ENCODE measurements around the gene CLTCL1. TPM values are rescaled to one million over a fixed set of nuclear protein-coding genes. Genes with fewer than 3 reads are reported as not detected.
"Not testable (repeated sequence)": the region's sequence is repeated elsewhere in the genome, so short reads cannot be mapped to it uniquely, and the experiment has no call there.

The CLTCL1 gene
- polyA plus RNA-seq, 4 donors = 3.3 to 5.9 (median 4.8) TPM

DNA sequence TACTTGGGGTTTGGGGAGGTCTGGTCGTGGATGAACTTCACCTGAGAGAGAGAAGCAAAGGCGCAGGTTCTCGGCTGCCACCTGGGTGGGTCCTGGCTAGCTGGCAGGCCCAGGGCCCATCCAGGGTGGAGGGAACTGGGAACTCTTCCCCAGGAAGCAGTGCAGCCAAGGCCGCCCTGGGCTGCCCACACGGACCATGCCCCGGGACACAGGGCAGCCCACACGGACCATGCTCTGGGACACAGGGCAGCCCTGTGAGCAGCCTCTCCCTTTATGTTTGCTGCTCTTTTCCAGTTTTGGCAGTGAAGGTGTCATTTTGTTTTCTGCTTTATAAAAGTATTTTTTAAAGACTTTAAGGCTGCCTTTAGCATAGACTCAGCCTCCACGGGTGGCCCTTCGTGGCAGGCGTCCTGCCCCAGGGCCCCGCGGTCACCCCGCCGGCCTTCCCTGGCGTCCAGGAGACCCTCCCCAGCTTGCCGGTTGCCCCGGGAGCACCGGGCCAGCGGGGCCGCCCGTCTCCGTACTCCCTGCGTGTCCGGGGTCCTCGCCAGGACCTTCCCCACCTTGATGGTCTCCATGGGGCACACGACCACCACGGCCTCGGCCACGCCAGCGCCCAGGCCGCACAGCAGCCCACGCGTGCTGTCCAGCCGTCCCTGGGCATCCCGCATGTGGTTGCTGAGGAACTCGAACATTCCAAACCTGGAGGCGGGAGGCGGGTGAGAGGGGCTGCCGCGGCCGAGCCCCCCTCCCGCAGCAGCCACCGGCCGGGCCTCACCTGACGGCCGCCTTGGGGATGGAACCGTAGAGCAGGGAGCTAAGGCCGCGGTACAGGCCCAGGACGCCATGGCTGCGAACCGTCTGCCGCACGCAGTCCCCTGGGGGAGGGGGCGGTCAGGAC, 114.1 kb downstream of the CLTCL1 start:
- DNase-seq (ENCODE audit: low read depth in 4 of 4, low spot score in 3 of 4) = no peak

DNA sequence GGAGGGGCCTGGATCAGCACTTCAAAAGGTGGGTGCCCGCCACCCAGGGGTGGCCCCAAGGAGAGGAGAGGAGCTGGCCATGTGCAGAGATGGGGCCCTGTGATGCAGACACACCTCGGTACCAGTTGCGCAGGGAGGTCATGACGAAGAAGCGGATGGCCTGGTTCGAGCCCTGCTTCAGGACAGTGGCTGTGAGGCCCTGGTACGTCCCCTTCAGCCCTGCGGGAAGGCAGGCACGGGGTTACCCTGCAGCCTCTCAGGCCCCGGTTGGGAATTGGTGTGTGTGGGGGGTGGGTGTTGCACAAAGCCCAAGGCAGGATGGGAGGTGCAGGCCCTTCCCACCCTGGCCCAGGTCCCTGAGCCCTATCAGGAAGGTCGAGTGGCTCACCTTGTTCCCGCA, 114.8 kb downstream of the CLTCL1 start:
- no peak for DNase-seq (ENCODE audit: low read depth in 4 of 4, low spot score in 3 of 4)

DNA sequence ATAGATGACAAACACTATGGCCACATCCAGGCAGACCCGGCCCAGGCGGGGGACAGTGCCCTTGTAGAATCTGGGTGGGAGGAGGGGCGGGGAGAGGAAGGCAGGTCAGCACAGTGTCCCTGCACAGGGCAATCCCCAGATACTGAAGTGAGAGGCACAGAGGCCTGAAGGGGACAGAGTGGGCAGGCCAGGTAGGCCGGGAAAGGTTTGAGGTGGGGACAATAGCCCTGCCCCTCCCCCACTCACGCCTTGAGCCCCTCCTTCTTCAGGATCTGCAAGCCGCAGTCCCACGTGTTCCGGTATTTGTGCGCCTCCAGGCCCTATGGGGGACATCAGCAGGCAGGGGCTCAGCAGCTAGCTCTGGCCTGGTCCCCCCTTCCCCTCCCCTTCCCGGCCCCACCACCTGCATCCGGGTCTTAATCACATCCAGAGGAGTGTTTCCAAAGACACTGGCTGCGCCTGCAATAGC, 115.3 kb downstream of the CLTCL1 start:
- no peak for DNase-seq (ENCODE audit: low read depth in 4 of 4, low spot score in 3 of 4)

DNA sequence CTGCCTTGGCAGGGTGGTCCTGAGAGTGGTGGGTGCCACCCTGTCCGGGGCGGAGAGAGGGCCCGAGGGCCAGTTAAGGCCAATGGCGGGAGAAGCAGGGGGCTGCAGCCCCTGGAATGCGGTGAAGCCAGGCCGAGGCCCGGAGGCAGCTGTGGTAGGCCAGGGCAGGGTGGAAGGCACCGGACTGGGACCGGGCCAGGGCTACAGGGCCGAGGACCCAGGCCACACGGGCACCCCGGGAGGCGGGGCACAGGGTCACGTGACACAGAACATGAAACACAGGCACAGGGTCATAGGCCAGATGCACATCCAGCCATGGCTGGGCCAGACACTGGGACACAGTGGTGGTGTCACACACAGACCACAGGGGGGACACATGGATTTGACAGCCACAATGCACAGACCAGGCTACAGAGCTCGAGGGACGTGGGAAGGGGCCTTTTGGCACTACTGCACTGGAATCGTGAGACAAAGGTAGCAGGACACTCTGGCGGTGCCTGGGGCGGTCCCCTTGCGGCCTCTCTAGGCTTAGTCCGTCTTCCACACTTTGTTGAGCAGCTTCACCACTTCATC, 115.8 kb downstream of the CLTCL1 start:
- no peak for DNase-seq (ENCODE audit: low read depth in 4 of 4, low spot score in 3 of 4)

DNA sequence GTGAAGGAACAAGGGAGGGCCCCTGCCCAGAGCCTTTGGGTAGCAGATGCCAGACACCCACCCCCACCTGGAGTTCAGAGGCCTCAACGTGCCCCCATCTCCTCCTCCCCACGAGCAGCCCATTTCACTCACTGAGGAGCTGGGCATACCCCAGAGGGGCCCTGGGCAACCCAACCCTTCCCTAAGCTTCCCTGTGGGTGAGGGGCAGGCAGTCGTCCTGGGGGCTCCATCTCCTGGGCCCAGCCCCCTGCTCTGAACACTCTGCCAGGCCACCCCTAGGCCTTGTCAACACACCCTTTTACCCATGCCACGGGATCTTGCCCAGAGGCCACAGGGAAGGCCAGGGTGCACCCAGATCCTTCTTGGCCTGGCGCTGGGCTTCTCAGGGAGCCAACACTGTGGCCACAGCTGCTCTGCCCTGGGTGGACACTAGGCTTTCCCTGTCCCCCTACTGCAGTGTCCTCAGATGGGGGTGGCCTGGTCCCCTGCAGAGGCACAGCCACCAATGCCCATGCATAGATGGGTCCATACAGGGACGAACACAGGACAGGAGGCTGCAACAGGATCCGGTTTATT, 116.4 kb downstream of the CLTCL1 start:
- no peak for DNase-seq (ENCODE audit: low read depth in 4 of 4, low spot score in 3 of 4)

DNA sequence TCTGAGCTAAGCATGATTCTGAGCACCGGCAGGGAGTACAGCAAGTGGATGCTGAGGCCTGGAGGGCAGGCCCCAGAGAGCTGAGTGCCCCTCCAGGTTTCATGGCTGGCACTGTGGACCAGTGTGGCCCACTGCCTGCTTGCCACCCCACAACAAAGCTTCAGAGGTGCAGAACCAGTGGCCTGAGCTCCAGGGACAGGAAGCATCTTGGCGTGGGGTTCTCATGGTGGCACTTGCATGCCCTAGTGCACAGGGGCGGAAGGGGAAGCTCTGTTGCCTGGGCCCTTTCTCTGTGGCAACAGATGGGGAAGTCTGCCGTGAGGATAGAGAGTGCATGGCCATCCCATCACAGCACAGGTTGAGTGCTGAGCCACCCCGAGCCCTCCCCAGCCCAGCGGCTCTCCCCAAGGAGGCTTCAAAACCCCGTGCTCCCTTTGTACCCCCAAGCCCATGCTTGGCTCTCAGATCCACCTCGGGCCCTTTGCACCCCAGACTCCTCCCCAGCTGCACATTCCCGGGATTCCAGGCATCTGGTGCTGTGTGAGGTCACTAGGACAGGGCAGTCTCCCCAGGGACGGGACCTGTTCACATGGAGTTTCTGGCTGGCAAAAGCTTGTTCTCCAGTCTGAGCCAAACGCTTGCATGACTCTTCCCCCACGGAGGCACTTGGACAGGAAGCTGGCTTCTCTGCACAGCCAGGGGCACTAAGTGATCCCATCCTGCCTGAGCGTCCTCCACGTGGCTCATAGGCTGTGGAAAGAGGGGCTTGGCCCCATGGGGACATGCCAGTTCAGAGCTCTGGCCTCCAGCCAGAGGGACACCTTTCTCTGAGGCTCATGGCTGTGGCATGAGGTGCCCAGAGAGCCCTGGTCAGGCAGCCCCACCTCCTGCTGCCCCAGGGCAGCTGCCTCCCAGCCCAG, 117.2 kb downstream of the CLTCL1 start:
- no peak for DNase-seq (ENCODE audit: low read depth in 4 of 4, low spot score in 3 of 4)

DNA sequence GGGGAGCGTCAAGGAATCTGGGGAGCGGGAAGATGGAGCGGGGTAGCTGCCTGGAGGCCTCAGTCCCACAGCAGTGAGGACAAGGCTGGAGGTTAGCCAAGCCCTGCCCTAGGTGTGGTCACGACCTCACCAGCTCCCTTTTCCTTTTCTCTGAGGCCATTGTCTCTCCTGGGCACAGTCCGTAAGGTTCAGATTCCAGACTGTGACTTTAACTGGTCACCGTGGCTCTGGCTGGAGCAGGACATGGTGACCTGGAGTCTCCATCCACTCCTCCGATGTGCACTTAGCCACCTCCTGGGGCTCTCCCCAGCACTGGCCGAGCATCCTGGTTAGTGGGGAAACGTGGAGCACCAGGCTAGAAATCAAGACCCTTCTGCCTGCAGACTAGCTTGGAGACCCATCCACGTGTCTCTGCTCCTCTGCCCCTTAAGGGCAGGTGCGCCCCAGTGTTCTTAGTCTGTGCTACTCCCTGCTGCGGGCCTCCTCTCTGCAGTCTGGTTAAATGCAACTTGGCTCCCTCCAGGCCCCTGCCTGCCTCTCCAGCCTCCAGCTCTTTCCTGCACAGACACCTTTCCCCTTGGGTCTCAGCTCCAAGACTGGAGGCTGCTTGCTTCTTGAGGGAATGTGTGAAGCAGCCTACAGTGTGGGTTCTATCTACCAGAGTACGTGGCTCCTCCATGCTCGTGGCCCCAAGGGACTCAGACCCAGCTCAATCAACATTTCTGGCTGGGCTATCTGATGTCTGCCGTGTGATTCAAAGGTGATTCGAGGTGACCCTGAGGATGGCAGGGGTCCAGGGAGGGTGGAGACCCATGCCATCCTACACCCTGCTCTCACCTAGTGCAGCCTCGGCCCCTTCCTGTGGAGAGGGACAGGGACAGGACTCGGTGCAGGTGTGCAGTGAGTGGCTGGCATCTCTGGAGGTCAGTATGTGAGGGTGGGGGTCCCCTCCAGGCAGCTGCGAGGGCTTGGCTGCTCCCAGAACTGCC, 118.2 kb downstream of the CLTCL1 start:
- no peak for DNase-seq (ENCODE audit: low read depth in 4 of 4, low spot score in 3 of 4)

DNA sequence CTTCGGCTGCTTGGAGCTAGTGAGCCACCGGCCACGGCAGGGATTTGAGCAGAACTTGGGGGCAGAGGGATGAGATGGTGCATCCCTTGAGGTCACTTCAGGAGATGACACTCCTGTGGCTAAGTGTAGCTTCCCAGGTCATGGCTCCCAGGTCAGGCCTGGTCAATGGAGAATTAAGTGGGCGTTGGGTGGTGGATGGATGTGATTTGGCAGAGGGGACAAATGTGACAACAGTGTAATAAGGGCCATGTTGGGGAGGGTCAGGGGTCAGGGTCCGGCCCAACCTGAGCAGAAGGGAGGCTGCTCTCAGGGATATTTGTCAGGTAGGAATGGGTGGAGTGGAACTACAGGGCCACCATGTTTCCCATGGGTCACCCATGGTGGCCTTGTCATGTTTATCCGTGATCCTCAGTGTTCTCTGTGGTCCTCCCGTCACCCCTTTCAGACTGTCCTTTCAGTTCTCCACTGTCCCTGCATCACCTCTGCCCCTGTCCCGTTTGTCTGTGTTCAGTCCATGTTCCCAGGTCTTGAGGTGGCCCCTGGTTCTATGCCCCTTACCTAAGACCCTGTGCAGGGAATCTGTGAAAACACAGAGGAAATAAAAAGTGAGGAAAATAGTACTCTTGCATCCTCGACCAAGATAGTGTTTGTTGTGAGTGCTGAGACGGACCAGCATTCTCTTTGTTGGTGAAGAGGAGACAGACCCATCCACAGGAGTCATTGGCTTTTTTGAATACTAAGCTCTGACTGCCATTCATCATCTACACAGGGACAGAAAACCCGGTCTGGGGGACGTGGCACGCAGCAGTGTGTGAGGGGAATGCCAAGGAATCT, 119.1 kb downstream of the CLTCL1 start:
- DNase-seq (ENCODE audit: low read depth in 4 of 4, low spot score in 3 of 4) = no peak

DNA sequence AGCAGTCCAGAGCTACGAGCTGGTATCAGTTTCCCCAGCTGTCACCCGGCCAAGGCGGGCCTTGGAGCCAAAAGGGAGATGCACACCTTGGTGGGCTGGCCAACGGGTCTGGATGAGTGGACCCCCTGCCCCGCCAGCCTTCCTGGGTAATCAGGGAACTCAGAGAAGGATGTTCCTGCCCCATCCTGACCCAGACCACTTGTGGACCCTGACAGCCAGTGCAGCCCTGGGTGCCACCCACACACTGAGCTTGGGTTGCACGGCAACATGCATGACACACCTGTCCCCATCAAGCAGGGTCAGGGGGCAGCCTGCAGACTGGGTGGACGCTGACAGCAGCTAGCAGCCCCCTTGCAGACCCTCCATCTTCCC, 121.6 kb downstream of the CLTCL1 start:
- DNase-seq (ENCODE audit: low read depth in 4 of 4, low spot score in 3 of 4) = no peak

DNA sequence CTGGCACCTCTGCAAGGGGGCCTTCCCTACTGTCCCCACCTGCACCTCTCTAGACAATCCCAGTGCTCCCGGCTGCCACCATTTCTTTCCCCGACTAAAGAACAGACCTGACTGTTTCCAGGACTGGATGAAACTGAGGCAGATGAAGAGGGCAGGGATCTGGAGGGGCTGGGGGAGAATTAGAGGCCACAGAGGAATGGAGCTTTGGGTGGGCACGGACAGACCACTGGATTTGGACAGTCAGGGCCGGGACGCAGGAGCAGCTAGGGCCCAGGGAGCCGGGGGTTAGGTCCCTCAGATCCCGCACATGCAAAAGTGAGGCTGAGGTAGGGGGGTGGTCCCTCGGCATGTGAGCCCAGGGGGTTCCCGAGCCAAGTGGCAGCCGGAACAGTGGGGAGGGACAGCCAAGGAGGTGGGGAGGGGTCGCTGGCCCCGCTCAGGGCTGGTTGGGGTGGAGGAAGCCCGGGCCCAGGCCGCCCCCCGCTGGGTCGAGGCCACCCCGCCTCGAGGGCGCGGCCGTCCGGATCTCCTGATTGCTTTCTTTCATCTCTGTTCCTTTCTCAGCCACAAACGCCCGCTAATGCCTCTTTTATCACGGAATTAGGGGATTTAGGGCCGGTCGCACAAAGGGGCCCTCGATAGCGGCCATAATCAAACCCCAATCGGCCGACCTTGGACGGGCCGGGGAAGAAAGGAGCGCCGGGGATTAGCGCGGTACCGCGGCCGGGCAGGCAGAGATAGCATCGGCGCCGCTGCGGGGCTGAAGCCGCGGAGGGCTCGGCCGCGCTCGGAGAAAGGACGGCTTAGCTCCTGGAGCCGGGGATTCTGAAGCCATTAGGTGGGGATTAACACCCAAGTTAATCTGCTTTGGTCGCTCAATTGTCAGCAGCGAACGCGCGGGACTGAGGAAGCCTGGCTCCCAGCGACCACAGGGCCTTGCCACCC, 122.2 kb downstream of the CLTCL1 start:
- DNase-seq (ENCODE audit: low read depth in 4 of 4, low spot score in 3 of 4) = no peak

DNA sequence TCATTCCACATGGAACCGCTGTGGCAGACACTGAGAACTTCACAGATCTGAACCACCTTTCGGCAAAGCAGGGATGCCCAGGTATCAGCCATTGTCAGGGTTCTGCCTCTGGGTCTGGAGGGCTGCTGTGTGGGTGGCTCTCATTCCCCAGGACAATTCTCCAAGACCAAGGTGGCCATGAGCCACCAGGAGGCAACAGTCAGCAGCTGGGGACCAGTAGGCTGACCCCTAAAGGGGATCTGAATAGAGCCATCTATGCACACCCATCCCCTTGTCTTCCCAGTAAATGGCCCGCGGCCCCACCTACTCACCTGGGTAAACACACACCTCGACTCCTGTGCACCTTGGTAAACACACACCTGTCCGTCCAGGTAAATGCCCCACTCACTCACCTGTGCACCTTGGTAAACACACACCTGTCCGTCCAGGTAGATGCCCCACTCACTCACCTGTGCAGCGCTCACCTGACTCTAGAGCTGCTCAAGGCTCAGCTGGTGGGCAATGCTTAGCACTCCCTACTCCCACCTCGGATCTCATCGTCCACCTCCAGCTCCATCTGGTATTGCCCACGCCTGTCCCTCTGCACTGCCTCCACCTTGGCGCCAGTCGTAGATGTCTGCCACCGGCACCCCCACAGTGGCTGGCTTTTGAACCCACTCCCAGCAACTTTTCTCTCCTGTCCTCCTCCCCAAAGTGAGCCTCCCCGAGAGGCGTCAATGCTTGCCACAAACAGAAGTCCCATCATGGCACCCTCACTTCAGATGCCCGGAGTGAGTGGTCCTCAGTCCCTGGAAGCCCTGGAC, 123.2 kb downstream of the CLTCL1 start:
- no peak for DNase-seq (ENCODE audit: low read depth in 4 of 4, low spot score in 3 of 4)

DNA sequence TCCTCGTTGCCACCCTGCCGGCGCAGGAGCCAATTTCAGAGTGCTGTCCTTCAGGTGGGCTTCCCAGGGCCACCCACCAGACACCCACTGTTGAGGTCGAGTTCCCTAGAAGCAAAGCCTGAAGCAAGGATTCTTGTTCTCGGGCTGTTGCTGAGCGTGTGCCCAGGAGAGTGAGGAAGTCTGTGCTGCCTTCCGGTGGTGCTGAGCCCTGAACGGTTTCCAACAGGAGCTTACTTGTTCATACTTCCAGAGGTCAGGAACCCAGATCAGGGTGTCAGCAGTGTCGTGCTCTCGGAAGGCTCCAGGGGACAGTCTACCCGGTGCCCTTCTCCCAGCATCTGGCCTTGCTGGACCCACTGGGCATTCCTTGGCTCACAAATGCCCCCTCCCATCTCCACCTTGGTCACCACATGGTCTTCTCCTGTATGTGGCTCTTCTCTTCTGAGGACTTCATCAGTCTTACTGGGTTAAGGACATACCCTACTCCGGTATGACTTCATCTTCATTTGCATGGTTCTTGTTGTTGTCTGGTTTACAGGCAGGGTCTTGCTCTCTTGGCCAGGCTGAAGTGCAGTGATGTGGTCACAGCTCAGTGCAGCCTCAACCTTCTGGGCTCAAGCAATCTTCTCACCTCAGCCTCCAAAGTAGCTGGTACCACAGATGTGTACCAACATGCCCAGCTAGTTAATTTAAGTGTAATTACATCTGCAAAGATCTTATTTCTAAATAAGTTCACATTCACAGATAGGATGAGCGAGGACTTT, 124.2 kb downstream of the CLTCL1 start:
- no peak for DNase-seq (ENCODE audit: low read depth in 4 of 4, low spot score in 3 of 4)

DNA sequence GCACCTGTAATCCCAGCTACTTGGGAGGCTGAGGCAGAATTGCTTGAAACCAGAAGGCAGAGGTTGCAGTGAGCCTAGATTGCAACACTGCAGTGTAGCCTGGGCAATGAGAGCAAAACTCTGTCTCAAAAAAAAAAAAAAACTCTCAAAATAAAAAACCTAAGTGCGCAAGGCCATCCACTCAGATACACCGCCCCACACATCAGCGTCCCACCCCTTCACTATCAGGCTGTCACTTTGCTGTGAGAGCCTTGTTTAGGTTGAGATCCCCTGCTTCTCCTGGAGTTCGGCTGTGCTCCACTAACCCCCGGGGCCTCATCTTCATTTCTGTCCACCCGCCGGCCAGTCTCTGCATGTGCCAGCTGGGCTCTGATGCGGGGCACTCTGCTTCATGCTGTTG, 125.1 kb downstream of the CLTCL1 start:
- DNase-seq (ENCODE audit: low read depth in 4 of 4, low spot score in 3 of 4) = no peak

DNA sequence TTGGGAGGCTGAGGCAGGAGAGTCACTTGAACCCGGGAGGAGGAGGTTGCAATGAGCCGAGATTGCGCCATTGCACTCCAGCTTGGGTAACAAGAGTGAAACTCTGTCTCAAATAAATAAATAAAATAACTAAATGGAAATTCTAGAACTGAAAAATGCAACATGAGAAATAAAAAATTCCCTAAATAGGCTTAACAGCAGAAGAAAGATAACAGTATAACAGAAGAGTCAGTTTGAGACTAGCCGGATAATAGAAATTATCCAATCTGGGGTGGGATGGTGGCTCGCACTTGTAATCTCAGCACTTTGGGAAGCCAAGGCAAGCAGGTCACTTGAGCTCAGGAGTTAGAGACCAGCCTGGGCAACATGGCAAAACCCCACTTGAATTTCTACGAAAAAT, 127.1 kb downstream of the CLTCL1 start:
- no peak for DNase-seq (ENCODE audit: low read depth in 4 of 4, low spot score in 3 of 4)

DNA sequence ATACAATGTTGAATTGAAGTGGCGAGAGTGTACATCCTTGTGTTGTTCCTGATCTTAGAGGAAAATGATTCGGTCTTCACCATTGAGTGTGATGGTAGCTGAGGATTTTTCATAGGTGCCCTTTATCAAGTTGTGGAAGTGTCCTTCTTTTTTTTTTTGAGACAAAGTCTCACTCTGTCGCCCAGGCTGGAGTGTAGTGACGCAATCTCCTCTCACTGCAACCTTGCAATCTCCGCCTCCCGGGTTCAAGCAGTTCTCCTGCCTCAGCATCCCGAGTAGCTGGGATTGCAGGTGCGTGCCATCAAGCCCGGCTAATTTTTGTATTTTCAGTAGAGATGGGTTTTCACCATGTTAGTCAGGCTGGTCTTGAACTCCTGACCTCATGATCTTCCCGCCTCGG, 132.9 kb downstream of the CLTCL1 start:
- DNase-seq (ENCODE audit: low read depth in 4 of 4, low spot score in 3 of 4) = not testable (repeated sequence)

DNA sequence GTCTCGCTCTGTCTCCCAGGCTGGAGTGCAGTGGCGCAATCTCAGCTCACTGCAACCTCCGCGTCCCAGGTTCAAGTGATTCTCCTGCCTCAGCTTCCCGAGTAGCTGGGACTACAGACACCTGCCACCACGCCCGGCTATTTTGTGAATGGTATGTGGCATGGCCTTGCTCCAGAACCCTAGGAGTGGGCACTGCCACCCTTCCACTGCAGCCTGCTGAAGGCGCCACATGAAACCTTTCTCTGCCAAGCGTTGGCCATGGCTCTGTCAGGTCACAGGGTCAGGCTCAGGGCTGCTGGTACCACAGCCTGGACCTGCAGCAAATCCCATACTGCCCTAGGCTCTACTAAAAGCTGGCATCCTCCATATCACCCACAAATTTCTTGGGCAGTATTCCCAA, 135.4 kb downstream of the CLTCL1 start:
- not testable (repeated sequence) for DNase-seq (ENCODE audit: low read depth in 4 of 4, low spot score in 3 of 4)

All from right renal pelvis (tissue), 4 donors.